ENCODE measurements around the gene APOA4. TPM values are rescaled to one million over a fixed set of nuclear protein-coding genes. Genes with fewer than 3 reads are reported as not detected.

Gene APOA4
- total and polyA plus RNA-seq, 2 experiments from 2014 or later = not detected

GRCh38 chr11:116782728-116783127 is 40.4 kb downstream of the APOA4 start:
- Histone ChIP-seq H3K79me2 (replicated peaks; ENCODE audit: insufficient read depth) (peaks cover 18% of the 10 kb centered on the region), H3K36me3 (ENCODE audit: insufficient read depth) (peaks cover 80% of the 10 kb centered on the region), H4K20me1 (replicated peaks; ENCODE audit: insufficient read depth) (peaks cover 22% of the 10 kb centered on the region; the same call in 1 of the 2 replicates), H2AFZ (no peak overlapping the region), H3K4me1 (ENCODE audit: insufficient read depth) (peaks cover 5% of the 10 kb centered on the region; the same call in 1 of the 2 replicates), H3K27me3 (ENCODE audit: insufficient read depth) (no peaks in the 10 kb centered on the region), H3K4me3 (no peak overlapping the region), H3K27ac (ENCODE audit: low read depth) (no peak overlapping the region), H3K4me2 (no peak overlapping the region), H3K9me2 (ENCODE audit: insufficient read depth) (no peaks in the 10 kb centered on the region), H3F3A (replicated peaks; ENCODE audit: low read depth) (no peaks in the 10 kb centered on the region; the same call in 1 of the 2 replicates)
- no peak overlapping the region for H3K27ac Mint-ChIP-seq
- no peak for TF ChIP-seq ZNF331 (CRISPR knock-in tag; IDR thresholded peaks at IDR 0.05; ENCODE audit: low read depth)
- TF ChIP-seq REST (IDR thresholded peaks at IDR 0.05; ENCODE audit: unreplicated experiment) = no peak
- no peak for TF ChIP-seq EZH2 (IDR thresholded peaks at IDR 0.05; ENCODE audit: low read depth, unreplicated experiment)
- TF ChIP-seq CREB1 (CRISPR knock-in tag; IDR thresholded peaks at IDR 0.05; ENCODE audit: low read depth) = no peak
- no peak for TF ChIP-seq EZH2phosphoT487 (IDR thresholded peaks at IDR 0.05; ENCODE audit: unreplicated experiment)
- no peak for TF ChIP-seq POLR2AphosphoS5 (IDR thresholded peaks at IDR 0.05; ENCODE audit: low read depth)
- TF ChIP-seq CTCF (conservative IDR thresholded peaks at IDR 0.05; ENCODE audit: low read depth in 2 of 2) = no peak
- no peak for TF ChIP-seq ETS1 (IDR thresholded peaks at IDR 0.05)
- no peak for TF ChIP-seq NANOG (IDR thresholded peaks at IDR 0.05; ENCODE audit: borderline replicate concordance)
- no peak for TF ChIP-seq STAT1 (IDR thresholded peaks at IDR 0.05; ENCODE audit: unreplicated experiment)
- no peak for TF ChIP-seq JUNB (IDR thresholded peaks at IDR 0.05; ENCODE audit: unreplicated experiment)
- TF ChIP-seq ZNF114 (CRISPR knock-in tag; IDR thresholded peaks at IDR 0.05) = no peak
- TF ChIP-seq ZNF462 (CRISPR knock-in tag; IDR thresholded peaks at IDR 0.05) = no peak
- ATAC-seq (no peak), DNase-seq (ENCODE audit: low spot score) (no peak)
- peaks cover 4% of the 10 kb centered on the region for H3K4me1 Mint-ChIP-seq
- H3K36me3 Mint-ChIP-seq (ENCODE audit: low read depth) = peaks cover 86% of the 10 kb centered on the region
- no peaks in the 10 kb centered on the region for H3K9me3 Mint-ChIP-seq
- H3K27me3 Mint-ChIP-seq (ENCODE audit: insufficient read depth, low read depth, poor library complexity) = no peaks in the 10 kb centered on the region
- H3K4me3 Mint-ChIP-seq = no peak overlapping the region
